Right ventricle myocardium superior (tissue), 1 donor: Measurements from ENCODE around the gene BNC2. TPM values are rescaled to one million over a fixed set of nuclear protein-coding genes. Genes with fewer than 3 reads are reported as not detected.

Experiments
- ATAC-seq: fragments of 200-7000 bp; cut with Tn5 transposase; one replicate; pipeline ENCODE4 v1.9.1; 2020; ENCODE audit warnings: mild to moderate bottlenecking; ENCODE audit not compliant: poor library complexity
- DNase-seq: peaks from one replicate; pipeline ENCODE4 v3.0.0-alpha.2; 2020
- intact Hi-C: fragments of 100-400 bp; cut with DNase I; formaldehyde crosslinking; loops from one replicate; pipeline ENCODE4 v1.11.2; 2022
- total RNA-seq: library from RNA; stranded (reverse); fragmentation: NEBNext Ultra II Directional; extraction: Animal tissue kit (Norgen Biotek cat#: 25700); gene quantifications from one replicate; pipeline ENCODE4 v1.2.1, GENCODE V29; 2021
- donor health status: DM: no; HTN: yes; CAD: no; lungs with severe emphysema.

The BNC2 gene
- total RNA-seq, 1 donor from 2014 or later, result 3.9 TPM

DNA sequence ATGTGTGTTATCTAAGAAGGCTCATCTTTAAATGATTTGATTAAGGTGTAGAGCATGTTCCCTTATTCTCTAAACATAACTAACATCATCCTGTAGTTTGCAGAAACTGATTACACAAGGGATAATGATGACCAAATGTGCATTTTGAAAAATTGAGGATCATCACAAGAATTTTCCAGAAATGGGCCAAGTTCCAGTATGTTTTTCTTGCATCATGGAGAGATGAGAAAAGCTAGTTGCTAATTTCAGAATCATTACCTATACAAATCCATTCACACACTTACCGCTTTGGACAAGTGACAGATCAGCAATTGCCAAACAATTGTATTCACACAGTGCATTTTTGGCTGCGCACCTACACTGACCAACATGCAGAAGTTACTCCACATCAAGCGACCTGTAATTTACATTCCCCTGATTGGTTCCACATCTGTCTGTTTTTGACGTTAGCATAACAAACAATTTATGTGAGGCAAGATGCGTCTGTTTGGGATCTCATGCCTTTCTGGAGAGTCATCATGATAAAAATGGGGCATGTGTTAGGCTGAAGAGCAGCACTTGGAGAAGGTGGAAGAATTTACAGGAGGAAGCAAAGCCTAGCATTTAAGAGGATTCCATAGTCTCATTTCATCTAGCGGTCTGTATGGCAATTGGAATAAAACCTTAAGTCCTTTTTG lies 2.8 kb upstream of the BNC2 start:
- intact Hi-C loops, result no loop called here

GRCh38 chr9:16871336-16872151 lies 1.1 kb upstream of the BNC2 start:
- intact Hi-C loops, result no loop called here
- DNase-seq (peak; percentile 78), ATAC-seq (peak; percentile 50)

More for the DNA sequence above, 2.8 kb upstream of the BNC2 start:
- no peak for ATAC-seq
- DNase-seq, result no peak

DNA sequence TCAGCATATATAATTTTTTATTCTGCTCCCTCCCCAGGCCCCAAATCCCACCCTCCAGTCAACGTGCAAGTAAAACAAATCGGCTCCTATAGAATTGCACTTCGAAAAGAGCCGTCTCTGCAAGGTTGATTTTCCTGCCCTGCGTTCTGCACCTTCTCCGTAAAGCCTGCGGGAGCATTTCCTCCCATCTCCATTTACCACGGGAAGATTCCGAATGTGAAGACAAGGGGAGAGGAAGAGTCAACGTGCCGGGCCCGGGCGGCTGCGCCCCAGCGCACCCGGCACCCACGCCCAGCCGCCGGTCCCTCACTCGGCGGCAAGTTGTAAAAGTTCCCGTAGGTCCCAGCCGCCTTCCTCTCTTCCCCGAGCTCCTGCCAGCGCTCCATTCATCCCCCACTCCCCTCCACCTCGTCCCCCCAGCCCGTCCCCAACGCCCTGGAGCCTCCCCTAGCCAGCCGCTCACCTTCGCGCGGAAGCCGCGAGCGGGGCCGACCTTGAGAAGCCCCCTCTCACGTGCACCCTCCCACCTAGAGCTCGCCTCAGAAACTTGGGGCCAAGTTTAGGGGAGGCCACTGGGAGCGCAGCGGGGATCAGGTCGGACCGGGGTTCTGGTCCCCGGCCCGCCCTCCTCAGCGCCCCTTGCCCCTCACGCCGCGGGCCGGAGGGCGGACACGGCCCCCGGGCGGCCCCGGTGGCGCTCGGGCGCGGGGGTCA lies 431 bp downstream of the BNC2 start:
- ATAC-seq, result peak; percentile 40

DNA sequence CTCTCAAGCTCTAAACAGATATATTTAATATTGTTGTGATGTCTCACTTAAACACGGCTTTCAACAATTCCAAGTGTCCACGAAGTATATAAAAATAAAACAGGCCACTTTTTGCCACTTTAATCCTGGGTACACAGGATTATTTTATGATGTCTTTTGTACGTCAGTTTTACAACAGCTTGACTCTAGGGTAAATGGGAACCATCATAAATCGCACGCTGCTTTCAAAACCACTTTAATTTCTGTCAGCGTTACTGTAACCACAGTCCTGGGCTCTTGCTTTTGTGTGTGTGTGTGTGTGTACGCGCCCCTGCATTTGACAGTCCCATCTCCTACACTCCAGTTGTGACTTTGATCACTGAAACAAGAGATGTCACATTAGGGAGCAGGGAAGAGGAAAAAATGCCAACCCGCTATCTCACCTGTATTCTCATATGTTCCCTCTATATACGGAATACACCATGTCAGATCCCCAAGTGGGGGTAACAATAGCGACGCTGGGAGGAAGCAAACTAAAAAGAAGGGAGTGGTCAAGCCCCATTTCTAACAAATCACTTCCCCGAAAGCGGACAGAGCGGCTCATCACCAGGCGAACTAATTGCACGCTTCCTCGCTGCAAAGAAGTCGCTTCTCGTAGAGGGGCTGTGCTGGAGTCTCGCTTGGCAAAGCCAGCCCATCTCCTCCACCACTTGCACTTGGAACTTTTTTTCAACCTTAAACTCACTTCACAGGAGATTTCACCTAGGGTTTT lies 1.2 kb downstream of the BNC2 start:
- ATAC-seq (no peak), DNase-seq (no peak)
- intact Hi-C loops, result no loop called here

More for the DNA sequence above, 431 bp downstream of the BNC2 start:
- intact Hi-C loops, result no loop called here
- no peak for DNase-seq

- ATAC-seq, result no peak
- no peak for DNase-seq
- intact Hi-C loops, result no loop called here
Observed at GRCh38 chr9:16868701-16869100, 1.8 kb downstream of the BNC2 start.

GRCh38 chr9:16867576-16868311 lies 2.7 kb downstream of the BNC2 start:
- intact Hi-C loops, result no loop called here
- ATAC-seq (peak; percentile 54), DNase-seq (no peak)

- intact Hi-C loops, result no loop called here
- DNase-seq, result no peak
- no peak for ATAC-seq
Observed at GRCh38 chr9:16866587-16866986, 3.9 kb downstream of the BNC2 start.

DNA sequence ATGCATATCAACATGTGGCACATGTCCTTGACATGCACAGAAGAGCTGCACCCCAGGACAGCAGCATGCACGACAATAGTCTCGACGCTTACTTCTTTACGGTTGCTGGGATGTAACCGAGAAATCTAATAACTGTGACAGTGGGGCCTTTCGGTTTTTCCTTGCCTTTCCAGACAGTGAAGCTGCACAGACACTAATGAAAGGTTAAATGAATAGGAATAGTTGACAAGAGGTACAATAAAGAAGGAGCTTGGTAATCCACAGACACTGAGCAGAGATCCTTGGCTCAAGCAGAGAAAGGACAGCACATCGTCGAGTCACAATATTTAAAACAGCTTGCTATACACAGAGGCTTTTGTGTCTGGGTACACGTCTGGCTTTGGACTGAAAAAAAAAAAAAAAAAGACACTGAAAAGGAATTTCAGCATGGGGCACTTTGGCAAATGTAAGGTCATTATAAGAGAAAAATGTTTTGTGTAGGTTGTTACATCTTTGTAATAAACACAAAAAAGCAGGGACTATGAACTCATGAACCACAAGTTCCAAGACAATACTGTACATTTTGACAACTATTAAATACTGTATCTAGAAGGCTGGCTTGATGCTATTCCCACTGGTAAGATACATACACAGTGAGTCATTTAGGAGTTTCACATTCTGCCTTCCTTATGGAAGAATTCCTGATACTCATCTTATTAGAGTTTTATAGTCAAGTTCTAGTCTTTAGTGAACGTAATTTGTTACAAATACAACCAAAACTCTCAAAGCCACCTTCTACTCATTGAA lies 5.6 kb downstream of the BNC2 start:
- DNase-seq (no peak), ATAC-seq (no peak)
- intact Hi-C loops, result no loop called here

DNA sequence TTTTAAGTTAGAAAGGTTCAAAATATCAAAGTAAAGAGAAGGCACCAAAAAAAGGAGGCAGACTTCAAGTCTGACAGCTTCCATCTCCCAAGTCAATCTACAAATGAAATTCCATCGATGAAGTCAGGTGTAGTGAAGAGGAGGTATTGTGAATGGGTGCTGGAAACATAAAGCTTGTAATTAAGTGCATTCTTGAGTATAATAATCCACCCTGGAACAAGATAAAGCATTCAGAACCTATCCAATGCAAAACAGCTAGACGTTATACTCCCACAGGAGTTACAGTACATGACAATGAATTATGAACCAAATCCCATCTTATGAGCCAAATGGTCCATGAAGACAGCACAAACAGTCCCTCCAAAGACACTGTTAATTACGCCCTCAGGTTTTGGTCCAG lies 22.3 kb downstream of the BNC2 start:
- ATAC-seq, result no peak
- intact Hi-C loops, result no loop called here
- no peak for DNase-seq

GRCh38 chr9:16846986-16847385 lies 23.5 kb downstream of the BNC2 start:
- DNase-seq (no peak), ATAC-seq (no peak)
- intact Hi-C loops, result no loop called here

GRCh38 chr9:16846367-16846766 lies 24.1 kb downstream of the BNC2 start:
- intact Hi-C loops, result no loop called here
- DNase-seq, result no peak
- no peak for ATAC-seq

GRCh38 chr9:16834817-16835216 lies 35.7 kb downstream of the BNC2 start:
- ATAC-seq, result no peak
- DNase-seq, result no peak
- intact Hi-C loops, result no loop called here

DNA sequence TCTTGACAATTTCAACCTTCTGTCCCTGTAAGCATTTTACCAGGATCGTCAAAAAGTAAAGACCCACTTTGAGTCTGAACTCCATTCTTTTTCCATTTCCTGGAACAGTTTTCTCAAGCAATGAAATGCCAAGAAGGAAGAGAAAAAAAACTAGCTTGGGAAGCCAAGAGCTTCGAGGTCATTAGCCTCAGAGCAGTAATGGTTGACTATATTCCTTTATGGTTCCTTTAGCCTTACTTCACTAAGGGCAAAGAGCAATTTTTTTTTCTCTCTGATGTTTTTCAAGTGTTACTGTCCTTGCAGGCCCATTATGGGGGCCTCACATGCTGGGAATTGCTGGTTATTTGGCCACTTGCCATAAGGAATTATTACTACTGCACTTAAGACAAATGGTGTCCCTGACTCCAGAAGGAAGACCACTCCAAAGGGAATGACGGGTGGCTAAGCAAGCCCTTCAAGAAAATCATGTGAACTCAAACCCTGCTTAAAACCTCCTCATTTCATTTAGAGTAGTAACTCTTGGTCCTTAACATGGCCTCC lies 37.1 kb downstream of the BNC2 start:
- intact Hi-C loops, result no loop called here
- ATAC-seq (no peak), DNase-seq (no peak)

- intact Hi-C loops, result no loop called here
- ATAC-seq (no peak), DNase-seq (no peak)
Observed at GRCh38 chr9:16832101-16832500, 38.4 kb downstream of the BNC2 start.

DNA sequence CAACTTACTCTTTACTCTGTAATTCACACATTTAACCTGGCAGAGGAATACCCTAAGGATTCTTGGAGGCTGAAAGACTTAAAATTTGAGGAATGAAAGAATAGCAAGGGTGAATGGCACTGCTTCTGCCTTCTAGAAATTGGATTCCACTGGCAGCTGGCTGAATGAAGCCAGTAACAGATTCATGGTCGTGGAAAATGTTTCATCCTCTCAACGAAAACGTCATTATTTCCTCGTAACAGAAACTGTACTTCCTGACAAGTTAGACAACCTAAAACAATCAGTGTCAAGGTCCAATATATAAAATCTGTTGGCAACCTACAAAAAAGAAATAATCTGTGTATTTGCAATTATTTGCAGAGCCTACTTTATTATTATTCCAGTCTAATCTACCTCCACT lies 39.7 kb downstream of the BNC2 start:
- intact Hi-C loops, result no loop called here
- ATAC-seq (no peak), DNase-seq (no peak)

- peak; percentile 74 for ATAC-seq
- intact Hi-C loops, result no loop called here
- DNase-seq, result peak; percentile 54
Observed at GRCh38 chr9:16828340-16829281, 41.9 kb downstream of the BNC2 start.
